RWPE2 (cell line): ENCODE data around the gene TMEM258.

Experiments used
- ATAC-seq: fragments of 200-7000 bp; cut with Tn5 transposase; 3 replicates; pipeline ENCODE4 v1.9.1; 2021; ENCODE audit warnings: low read depth
- DNase-seq: peaks from one replicate; pipeline ENCODE4 v3.0.0-alpha.2; 2020; ENCODE audit warnings: low spot score
- H3K27ac ChIP-seq: fragments of 450-650 bp; 2 replicates; pipeline ENCODE4 v1.5.1; 2017; ENCODE audit warnings: mild to moderate bottlenecking; ENCODE audit not compliant: poor library complexity, severe bottlenecking
- H3K27me3 ChIP-seq: fragments of 250-450 bp; sonication (Bioruptor Pico); 2 replicates; pipeline ENCODE4 v1.5.1; 2021; ENCODE audit warnings: mild to moderate bottlenecking, moderate library complexity; ENCODE audit not compliant: insufficient read depth, poor library complexity, severe bottlenecking
- H3K36me3 ChIP-seq: fragments of 250-450 bp; sonication (Bioruptor Pico); 2 replicates; pipeline ENCODE4 v1.5.1; 2020; ENCODE audit warnings: low read depth, mild to moderate bottlenecking, moderate library complexity
- H3K4me1 ChIP-seq: fragments of 250-450 bp; sonication (Bioruptor Pico); 2 replicates; pipeline ENCODE4 v1.5.1; 2021; ENCODE audit warnings: mild to moderate bottlenecking, moderate library complexity; ENCODE audit not compliant: insufficient read depth, poor library complexity, severe bottlenecking
- H3K4me3 ChIP-seq: fragments of 250-450 bp; sonication (Bioruptor Pico); 2 replicates; pipeline ENCODE4 v1.5.1; 2021; ENCODE audit warnings: mild to moderate bottlenecking, moderate library complexity; ENCODE audit not compliant: severe bottlenecking
- H3K9me3 ChIP-seq: fragments of 250-450 bp; sonication (Bioruptor Pico); 2 replicates; pipeline ENCODE4 v1.5.1; 2021; ENCODE audit warnings: mild to moderate bottlenecking, moderate library complexity; ENCODE audit not compliant: severe bottlenecking
- TF ChIP-seq, protein P1 (sequence below): fragments of 450-650 bp; IDR thresholded peaks from one replicate; pipeline ENCODE4 v1.5.1; 2017; ENCODE audit warnings: mild to moderate bottlenecking, moderate library complexity; ENCODE audit not compliant: poor library complexity, severe bottlenecking

Gene TMEM258

DNA sequence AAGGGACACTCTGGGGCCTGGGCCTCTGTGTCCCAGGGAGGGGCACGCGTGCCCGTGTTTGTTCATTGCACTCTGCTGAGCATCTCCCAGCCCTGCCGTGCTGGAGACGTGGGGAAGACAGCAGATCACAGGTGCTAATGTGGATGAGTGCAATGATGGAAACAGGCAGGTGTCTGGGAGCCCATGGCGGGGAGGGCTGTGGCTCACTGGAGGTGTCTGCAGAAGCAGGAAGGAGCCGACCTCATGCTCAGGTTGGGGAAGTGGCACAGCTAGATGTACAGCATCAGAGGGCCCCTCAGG is 7.9 kb downstream of the TMEM258 start:
- no peaks in the 10 kb centered on the region for H3K27me3 ChIP-seq
- H3K36me3 ChIP-seq, result peaks cover 31% of the 10 kb centered on the region
- H3K9me3 ChIP-seq, result no peaks in the 10 kb centered on the region
- TF ChIP-seq, protein P1, sequence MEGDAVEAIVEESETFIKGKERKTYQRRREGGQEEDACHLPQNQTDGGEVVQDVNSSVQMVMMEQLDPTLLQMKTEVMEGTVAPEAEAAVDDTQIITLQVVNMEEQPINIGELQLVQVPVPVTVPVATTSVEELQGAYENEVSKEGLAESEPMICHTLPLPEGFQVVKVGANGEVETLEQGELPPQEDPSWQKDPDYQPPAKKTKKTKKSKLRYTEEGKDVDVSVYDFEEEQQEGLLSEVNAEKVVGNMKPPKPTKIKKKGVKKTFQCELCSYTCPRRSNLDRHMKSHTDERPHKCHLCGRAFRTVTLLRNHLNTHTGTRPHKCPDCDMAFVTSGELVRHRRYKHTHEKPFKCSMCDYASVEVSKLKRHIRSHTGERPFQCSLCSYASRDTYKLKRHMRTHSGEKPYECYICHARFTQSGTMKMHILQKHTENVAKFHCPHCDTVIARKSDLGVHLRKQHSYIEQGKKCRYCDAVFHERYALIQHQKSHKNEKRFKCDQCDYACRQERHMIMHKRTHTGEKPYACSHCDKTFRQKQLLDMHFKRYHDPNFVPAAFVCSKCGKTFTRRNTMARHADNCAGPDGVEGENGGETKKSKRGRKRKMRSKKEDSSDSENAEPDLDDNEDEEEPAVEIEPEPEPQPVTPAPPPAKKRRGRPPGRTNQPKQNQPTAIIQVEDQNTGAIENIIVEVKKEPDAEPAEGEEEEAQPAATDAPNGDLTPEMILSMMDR, result no peak
- no peak for ATAC-seq
- H3K4me3 ChIP-seq, result no peak overlapping the region
- no peak overlapping the region for H3K27ac ChIP-seq
- no peaks in the 10 kb centered on the region for H3K4me1 ChIP-seq
- DNase-seq, result no peak

DNA sequence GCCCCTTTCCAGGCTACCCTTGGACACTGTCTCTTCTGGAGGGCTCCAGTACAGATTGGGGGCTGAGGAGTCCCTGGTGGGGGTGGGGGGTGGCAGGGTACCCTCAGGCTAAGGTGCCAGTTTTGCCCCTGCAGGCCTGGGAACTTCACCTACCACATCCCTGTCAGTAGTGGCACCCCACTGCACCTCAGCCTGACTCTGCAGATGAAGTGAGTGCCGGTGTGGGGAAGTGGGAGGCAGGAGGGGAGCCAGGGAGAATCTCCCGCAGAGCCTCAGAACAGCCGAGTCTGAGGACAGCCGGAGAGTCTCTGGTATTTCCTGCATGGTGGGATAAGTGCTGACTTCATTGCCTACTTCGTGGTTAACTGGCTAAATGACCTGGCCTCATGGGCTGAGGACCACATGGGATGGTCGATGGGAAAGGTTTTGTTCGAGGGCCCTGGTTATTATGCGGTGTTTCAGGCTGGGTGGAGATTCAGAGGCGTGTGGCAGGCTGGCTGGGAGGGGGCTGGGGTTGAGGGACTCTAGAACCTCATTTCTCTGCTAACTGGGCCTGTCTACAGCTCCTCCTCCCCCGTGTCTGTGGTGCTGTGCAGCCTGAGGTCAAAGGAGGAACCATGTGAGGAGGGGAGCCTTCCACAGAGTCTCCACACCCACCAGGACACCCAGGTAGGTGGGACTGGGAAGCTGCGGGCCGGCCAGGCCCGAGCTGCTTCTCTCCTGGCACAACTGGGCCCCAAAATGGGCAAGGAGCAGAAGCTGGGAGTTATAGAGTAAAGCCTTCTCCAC is 8.5 kb downstream of the TMEM258 start:
- Histone ChIP-seq H3K27ac (no peak overlapping the region), H3K9me3 (no peaks in the 10 kb centered on the region), H3K27me3 (no peaks in the 10 kb centered on the region), H3K4me1 (no peaks in the 10 kb centered on the region), H3K4me3 (no peak overlapping the region), H3K36me3 (peaks cover 25% of the 10 kb centered on the region)
- TF ChIP-seq, protein P1, result no peak
- DNase-seq (no peak), ATAC-seq (no peak)

DNA sequence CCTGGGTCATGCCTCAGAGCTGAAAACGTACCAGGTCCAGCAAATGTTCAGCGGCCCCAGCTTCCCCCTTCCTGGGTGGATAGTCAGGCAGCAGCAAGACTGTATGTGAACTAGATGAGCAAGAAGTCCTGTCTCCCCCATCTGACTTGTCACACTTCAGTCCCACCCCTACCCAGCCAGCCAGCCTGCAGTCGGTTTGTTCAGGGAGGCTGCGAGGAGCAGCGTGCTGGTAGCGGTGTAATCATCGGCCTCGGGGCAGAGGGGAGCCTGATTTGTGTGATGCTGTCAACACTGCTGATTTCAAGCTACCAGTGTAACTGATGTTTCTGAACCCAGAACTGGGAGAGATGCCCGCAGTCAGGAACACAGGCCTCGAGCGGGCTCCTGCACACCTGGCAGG is 9.6 kb downstream of the TMEM258 start:
- Histone ChIP-seq H3K27ac (no peak overlapping the region), H3K4me3 (no peak overlapping the region), H3K4me1 (no peaks in the 10 kb centered on the region), H3K27me3 (no peaks in the 10 kb centered on the region), H3K9me3 (no peaks in the 10 kb centered on the region), H3K36me3 (peaks cover 14% of the 10 kb centered on the region)
- ATAC-seq (no peak), DNase-seq (no peak)
- TF ChIP-seq, protein P1, result no peak

DNA sequence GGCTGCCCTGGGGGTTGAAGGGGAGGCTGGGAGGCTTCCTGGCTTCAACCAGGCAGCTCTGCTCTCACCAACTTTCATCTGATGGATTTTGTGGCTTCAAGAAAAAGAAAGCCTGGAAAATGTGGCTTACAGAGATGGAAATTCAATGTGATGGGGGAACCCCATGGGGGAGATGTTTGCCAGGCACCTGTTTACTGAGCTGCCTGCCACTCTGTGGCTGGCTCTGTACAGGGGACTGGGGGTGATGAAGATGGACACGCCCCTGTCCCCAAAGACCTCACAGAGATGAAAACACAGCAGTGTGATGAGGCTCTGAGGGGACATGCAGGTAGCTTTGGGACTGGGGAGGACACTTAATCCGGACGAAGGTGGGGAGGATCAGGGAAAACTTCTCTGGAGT is 10.1 kb downstream of the TMEM258 start:
- Histone ChIP-seq H3K27me3 (no peaks in the 10 kb centered on the region), H3K4me3 (no peak overlapping the region), H3K27ac (no peak overlapping the region), H3K4me1 (no peaks in the 10 kb centered on the region), H3K36me3 (peaks cover 10% of the 10 kb centered on the region; the same call in 1 of the 2 replicates), H3K9me3 (no peaks in the 10 kb centered on the region)
- DNase-seq, result no peak
- TF ChIP-seq, protein P1, result no peak
- no peak for ATAC-seq

DNA sequence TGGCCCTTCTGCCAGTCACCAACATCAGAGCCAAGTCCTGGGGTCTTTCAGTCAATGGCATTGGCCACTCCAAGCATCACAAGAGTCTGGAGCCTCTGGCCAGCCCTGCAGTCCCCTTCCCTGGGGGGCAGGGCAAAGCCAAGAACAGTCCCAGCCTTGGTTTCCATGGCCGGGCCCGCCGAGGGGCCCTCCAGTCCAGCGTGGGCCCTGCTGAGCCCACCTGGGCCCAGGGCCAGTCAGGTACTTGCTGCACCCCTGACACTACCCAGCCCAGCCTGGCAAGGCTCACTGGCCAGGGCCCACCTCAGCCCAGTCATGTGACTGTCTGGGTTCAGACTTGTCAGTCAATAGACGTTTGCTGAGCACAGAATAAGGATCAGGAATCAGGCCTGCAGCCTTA is 10.8 kb downstream of the TMEM258 start:
- Histone ChIP-seq H3K27me3 (no peaks in the 10 kb centered on the region), H3K4me3 (no peak overlapping the region), H3K4me1 (no peaks in the 10 kb centered on the region), H3K9me3 (no peaks in the 10 kb centered on the region), H3K27ac (no peak overlapping the region), H3K36me3 (peaks cover 3% of the 10 kb centered on the region; the same call in 1 of the 2 replicates)
- no peak for ATAC-seq
- DNase-seq, result no peak
- TF ChIP-seq, protein P1, result no peak
